Mesenteric fat pad (tissue), 1 donor: ENCODE data around the gene RPGR. TPM values are rescaled to one million over a fixed set of nuclear protein-coding genes. Genes with fewer than 3 reads are reported as not detected.

ENCODE experiments used
- DNase-seq: peaks from one replicate; pipeline ENCODE4 v3.0.0-alpha.2; 2020; ENCODE audit warnings: low spot score
- total RNA-seq: library from RNA; stranded (reverse); fragmentation: NEBNext Ultra II Directional; extraction: Animal tissue kit (Norgen Biotek cat#: 25700); gene quantifications from one replicate; pipeline ENCODE4 v1.2.1, GENCODE V29; 2021
- donor health status: DM: yes; HTN: yes; CAD: no.

The RPGR gene
- total RNA-seq, 1 donor from 2014 or later, result 31.2 TPM

GRCh38 chrX:38262715-38263620 is 64.3 kb downstream of the RPGR start:
- no peak for DNase-seq

GRCh38 chrX:38260231-38260630 is 67.1 kb downstream of the RPGR start:
- no peak for DNase-seq

- DNase-seq, result no peak
Measured at GRCh38 chrX:38256019-38256418, 71.3 kb downstream of the RPGR start.

GRCh38 chrX:38249965-38250364 is 77.3 kb downstream of the RPGR start:
- no peak for DNase-seq

- DNase-seq, result no peak
Measured at GRCh38 chrX:38247051-38247450, 80.3 kb downstream of the RPGR start.

- DNase-seq, result no peak
Measured at GRCh38 chrX:38240541-38240940, 86.8 kb downstream of the RPGR start.

GRCh38 chrX:38236901-38237615 is 90.3 kb downstream of the RPGR start:
- no peak for DNase-seq

GRCh38 chrX:38233891-38234667 is 93.2 kb downstream of the RPGR start:
- DNase-seq, result no peak

GRCh38 chrX:38232079-38232686 is 95.1 kb downstream of the RPGR start:
- no peak for DNase-seq

GRCh38 chrX:38225093-38225492 is 102.2 kb downstream of the RPGR start:
- no peak for DNase-seq

GRCh38 chrX:38224160-38224559 is 103.1 kb downstream of the RPGR start:
- no peak for DNase-seq

GRCh38 chrX:38221391-38221929 is 105.8 kb downstream of the RPGR start:
- no peak for DNase-seq

GRCh38 chrX:38220415-38221390 is 106.6 kb downstream of the RPGR start, which contains the start of gene SRPX:
SRPX (minus strand) TSS chrX:38220871; CDS start chrX:38220792, 79 bp downstream.
- DNase-seq, result no peak

GRCh38 chrX:38220024-38220414 is 107.3 kb downstream of the RPGR start:
- DNase-seq, result no peak

Other genes with a start within 250 kb of the RPGR start
- gene SRPX, start 106.6 kb downstream of the RPGR start, total RNA-seq, result 410 TPM
- gene OTC, start 25.1 kb upstream of the RPGR start, total RNA-seq, result not detected
- 32.0 TPM for gene TSPAN7, start 234.0 kb upstream of the RPGR start, total RNA-seq